GM19240 (cell line): ENCODE measurements around the gene NAA16.
"Not testable (repeated sequence)": the region's sequence is repeated elsewhere in the genome, so short reads cannot be mapped to it uniquely, and the experiment has no call there.

Source experiments
- DNase-seq: peaks from one replicate; pipeline ENCODE4 v3.0.0; 2011; ENCODE audit warnings: low spot score; ENCODE audit not compliant: insufficient read length

The NAA16 gene

DNA sequence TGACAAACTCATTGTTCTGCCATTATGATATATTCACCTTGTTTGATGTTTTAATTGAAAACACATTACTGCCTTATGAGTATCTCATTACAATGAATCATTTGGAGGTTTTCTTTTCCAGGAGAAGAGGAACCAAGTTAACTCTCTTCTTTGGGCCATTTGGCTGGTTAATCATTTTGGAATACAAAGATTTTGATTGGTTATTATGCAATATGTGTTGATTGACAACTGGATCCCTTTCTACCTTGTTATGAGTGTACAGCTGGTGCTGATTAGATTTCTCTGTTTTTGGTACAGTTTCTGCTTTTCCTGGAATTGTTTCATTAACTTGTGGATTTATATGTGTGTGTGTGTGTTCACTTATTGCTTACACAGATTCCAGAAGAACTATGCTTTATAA lies 97.1 kb downstream of the NAA16 start:
- no peak for DNase-seq

DNA sequence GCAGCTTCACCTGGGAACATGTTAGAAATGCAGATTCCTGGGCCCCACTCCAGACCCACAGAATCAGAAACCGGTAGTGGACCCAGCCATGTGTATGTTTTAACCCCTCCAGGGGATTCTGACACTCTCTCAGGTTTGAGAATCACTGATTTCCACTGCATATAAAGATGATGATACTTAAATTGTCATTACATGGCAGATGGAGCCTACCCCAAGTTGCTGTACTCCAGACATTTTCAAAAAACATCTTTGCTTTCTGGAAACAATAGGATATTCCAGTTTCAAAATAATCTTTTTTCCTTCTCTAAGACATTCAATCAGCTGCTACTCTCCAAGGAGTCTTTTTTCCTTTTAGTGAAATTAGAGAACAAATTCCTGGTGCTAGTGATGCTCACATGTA lies 97.7 kb downstream of the NAA16 start:
- DNase-seq = no peak

DNA sequence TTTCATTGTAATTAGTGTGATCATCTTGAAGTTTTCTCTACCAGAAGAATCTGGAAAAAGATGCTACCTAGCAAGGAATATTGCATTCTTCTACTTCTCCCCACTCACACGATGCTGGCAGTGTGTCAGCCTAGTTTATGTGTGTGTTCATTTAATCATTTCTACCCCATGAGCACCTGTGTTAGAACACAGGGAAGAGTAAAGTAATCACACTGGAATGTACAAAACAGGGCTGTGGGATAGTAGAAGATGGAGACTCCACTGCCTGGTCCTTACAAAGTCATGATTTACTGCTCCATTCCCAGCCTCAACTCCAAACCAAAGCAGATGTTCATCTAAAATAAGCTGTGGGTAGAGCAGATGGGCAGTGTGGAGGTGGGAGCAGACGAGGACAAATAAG lies 98.5 kb downstream of the NAA16 start:
- no peak for DNase-seq

DNA sequence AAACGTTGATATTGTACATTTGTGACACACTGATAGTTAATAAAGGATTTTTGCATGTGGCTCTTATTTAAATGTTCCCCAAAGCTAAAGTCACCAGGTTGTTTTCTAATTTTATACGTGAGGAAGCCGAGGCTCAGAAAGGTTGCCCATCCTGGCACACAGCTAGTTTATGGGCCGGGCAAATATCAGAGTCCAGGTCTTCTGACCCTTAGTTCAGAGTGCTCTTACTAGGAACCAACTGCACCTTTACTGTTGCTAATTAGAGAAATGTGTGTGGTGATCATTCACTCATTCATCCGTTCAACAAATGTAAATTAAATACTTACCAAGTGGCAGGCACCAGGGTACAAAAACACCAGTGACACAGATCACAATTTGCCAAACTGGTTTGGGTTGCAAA lies 100.0 kb downstream of the NAA16 start:
- no peak for DNase-seq

DNA sequence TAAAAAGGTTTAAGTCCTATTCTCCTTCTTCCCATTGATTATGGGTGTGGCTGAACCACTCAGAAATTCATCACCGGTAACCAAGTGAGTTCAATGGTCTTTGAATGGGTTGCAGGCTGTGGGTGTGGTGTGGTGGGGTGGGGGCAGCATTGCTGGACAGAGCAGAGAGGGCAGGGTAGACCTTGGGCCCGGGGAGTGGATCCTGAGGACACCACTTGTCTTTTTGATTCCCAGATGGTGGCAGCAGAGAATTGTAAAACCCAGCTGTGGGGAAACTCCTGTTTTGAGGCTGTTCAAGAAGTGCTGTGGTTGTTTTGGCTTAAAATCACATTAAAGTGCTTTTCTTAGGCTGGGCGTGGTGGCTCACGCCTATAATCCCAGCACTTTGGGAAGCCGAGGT lies 100.5 kb downstream of the NAA16 start:
- no peak for DNase-seq

DNA sequence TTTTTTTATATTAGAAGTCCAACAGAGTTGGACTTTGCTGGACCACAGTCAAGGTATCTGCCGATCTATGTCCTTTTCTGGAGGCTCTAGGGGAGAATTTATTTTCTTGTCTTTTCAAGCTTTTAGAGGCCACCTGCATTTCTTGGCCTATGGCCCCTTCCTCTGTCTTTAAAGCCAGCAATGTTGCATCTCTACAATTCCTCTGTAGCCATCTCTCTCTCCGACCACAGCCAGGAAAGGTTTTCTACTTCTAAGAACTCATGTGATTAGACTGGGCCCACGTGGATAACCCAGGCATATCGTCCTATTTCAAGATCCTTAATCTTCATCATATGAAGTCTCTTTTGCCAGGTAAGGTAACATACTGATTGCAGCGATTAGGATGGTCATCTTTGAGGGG lies 102.8 kb downstream of the NAA16 start:
- DNase-seq = no peak

DNA sequence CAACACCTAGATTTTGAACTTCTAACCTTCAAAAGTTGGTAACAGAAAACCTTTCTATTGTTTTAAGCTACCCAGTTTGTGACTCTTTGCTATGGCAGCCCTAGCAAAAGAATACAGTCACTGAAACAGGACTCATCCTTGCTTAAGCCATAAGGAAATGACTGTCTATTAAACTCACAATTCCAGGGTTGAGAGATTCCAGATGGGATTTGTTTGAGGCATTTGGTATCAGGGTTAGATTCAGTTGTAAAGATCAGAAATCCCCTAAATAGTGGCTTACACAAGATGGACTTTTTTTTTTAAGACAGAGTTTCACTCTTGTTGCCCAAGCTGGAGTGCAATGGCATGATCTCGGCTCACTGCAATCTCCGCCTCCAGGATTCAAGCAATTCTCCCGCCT lies 105.2 kb downstream of the NAA16 start:
- no peak for DNase-seq

DNA sequence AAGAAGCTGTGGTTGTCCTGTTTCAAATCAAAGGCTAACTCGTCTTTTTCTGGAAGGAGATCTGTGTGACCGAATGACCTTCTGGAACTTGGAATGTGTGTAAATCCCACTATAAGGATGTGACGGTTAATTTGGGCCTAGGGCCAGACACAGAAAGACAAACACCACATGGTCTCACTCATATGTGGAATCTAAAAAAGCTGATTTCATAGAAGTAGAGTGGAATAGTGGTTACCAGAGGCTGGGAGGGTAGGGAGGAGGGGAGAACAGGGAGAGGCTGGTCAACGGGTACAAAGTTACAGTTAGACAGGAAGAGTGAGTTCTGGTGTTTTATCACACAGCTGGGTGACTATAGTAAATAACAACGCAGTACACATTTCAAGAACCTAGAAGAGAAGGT lies 107.0 kb downstream of the NAA16 start:
- DNase-seq = no peak

DNA sequence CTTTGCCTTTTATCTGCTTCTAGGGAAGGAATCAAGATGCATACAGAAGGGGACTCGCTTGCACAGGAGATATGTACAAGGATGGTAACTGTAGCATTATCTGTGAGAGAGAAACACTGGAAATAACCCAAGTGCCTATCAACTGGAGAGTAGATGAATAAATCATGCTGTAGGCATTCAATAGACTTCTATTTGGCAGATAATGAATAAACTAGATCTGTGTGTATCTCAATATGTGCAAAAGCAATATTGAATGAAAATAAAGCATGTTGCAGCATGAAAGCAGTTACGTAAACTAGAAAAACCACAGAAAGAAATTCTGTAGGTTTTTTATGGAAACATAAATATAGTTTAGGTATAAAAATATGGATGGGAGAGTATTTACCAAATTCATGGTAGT lies 107.7 kb downstream of the NAA16 start:
- DNase-seq = no peak

DNA sequence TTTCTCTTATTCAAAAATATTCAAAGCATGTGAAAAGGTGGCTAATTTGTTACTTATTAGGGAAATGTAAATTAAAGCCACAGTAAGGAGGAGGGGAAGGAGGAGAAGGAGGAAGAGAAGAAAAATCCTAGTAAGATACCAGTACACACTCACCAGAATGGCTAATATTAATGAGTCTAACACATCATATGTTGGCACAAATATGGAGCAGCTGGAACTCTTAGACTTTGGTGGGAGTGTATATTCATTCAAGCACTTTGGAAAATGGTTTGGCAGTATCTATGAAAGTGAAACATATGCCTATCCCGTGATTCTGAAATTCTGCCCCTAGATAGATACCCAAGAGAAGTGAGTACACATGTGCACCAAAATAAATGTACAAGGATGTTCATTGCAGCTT lies 108.1 kb downstream of the NAA16 start:
- no peak for DNase-seq

DNA sequence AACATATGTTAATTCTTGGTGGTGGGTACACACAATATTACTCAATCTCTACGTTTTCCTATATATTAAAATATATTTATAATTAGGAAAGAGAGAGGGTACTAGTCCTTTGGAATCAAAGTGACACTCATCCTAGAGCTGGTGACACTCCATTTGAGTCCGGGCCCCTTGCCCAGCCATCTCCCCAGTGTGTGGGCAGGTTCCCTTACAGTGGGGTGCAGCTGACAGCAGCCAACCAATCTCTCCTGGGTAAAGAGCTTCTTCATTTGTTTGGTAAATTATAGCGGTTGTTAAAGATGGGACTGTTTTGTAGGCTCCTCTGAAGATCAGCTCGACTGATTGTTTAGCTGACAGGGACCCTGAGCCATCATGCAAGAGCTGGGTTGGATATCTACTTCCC lies 109.1 kb downstream of the NAA16 start:
- no peak for DNase-seq

DNA sequence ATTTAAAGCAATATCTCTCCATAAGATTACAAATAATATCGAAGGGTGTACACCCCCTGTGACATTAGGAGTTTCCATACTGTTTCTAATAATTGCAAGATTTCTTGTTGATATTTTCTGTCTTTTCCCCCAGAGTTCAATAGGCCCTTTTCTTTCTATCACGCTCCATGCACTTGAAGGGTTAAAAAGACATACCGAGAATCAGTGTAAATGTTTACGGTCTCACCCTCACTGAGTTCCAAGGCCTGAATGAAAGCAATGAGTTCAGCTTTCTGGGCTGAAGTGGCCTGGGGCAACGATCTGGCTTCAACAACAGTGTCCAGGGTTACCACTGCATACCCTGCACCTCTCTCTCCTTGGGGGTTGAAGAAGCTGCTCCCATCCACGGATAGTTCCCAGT lies 110.3 kb downstream of the NAA16 start:
- DNase-seq = not testable (repeated sequence)

DNA sequence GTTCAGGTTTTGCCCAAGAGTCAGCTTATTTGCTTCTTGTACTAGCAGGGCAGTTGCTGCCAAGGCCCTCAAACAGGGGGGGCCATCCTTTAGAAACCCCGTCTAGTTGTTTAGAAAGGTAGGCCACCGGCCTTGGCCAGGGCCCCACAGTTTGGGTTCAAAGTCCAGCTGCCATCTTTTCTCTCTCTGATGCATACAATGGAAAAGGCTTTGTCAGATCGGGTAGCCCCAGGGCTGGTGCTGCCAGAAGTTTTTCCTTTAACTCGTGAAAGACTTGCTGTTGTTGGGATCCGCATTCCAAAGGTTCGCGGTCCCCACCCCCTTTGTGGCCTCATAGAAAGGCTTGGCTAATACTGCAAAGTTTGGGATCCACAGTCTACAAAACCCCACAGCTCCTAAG lies 110.9 kb downstream of the NAA16 start:
- not testable (repeated sequence) for DNase-seq

DNA sequence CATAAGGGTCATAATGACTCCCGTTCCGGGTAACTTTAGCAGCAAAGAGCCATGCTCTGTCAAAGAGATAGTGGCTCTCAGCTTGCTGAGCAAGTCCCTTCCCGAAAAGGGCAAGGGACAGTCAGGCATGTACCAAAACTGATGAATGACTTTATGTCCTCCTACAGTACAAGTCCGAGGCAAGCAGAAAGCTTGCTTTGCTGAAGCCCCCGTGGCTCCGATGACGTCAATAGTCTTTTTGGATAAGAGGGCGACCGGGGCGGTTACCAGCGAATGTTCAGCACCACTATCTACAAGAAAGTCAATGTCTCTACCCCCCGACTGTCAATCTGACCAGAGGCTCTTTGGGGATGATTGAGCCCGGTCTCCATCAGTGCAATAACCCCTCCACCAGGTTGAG lies 112.2 kb downstream of the NAA16 start:
- DNase-seq = not testable (repeated sequence)

DNA sequence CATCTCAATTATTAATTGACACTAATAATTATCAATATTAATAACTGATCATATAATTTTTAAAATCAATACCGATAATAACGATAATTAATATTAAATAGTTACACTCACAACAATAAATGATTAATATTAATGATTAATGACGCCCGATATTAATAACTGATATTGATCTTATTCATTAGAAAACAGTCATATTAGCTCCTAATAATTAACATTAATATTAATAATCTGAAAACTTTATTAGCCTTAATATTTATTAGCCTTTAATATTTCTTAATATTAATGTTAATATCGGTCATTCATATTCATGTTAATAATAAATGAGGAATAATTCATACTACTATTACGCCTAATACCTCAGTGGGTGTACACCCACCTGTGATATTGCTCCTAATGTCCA lies 113.6 kb downstream of the NAA16 start:
- DNase-seq = not testable (repeated sequence)

DNA sequence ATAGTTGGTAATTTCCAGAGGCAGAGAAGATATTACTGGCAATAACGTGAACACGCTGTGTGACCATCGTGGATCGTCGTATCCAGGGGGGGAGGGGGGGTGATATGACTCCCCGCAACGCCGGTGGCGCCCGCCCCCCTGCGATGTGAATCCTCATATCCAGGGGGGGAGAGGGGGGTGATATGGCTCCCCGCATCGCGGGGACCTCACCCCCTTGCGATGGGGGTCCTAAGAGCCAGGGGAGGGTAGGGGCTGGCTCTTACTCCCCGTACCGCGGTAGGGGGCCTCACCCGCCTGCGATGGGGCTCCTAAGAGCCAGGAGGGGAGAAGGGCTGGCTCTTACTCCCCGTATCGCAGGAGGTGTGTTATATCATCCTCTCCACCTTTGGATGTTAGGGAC lies 115.0 kb downstream of the NAA16 start:
- DNase-seq = no peak
